ENCODE measurements around the gene CT45A5.
"Not testable (repeated sequence)": the region's sequence is repeated elsewhere in the genome, so short reads cannot be mapped to it uniquely, and the experiment has no call there.

CT45A5 gene

GRCh38 chrX:135785403-135785802 lies at the start of gene CT45A5:
CT45A5 (minus strand) TSS chrX:135785503; CDS start chrX:135781729, 3,774 bp downstream.
- DNase-seq (ENCODE audit: low spot score), result not testable (repeated sequence)

GRCh38 chrX:135819912-135820311 lies 34.6 kb upstream of the CT45A5 start, which contains the start of gene CT45A2:
CT45A2 (minus strand) TSS chrX:135820012; CDS start chrX:135816265, 3,747 bp downstream.
- DNase-seq (ENCODE audit: low spot score), result not testable (repeated sequence)

- DNase-seq (ENCODE audit: low spot score), result not testable (repeated sequence)
These were observed 17.4 kb upstream of the CT45A5 start, which contains the start of gene CT45A6 for GRCh38 chrX:135802687-135803086. CT45A6 (minus strand) TSS chrX:135802787; CDS start chrX:135798993, 3,794 bp downstream.

GRCh38 chrX:135768091-135768490 lies 17.2 kb downstream of the CT45A5 start, which contains the start of gene CT45A3:
CT45A3 (minus strand) TSS chrX:135768191; CDS start chrX:135764444, 3,747 bp downstream.
- not testable (repeated sequence) for DNase-seq (ENCODE audit: low spot score)

- DNase-seq (ENCODE audit: low spot score), result not testable (repeated sequence)
These were observed 40.6 kb downstream of the CT45A5 start for GRCh38 chrX:135744739-135745138.

- no peak for DNase-seq (ENCODE audit: low spot score)
These were observed 44.0 kb downstream of the CT45A5 start for GRCh38 chrX:135741192-135741715.

GRCh38 chrX:135740681-135741149 lies 44.6 kb downstream of the CT45A5 start:
- DNase-seq (ENCODE audit: low spot score), result peak; percentile 64

- DNase-seq (ENCODE audit: low spot score), result peak; percentile 60
These were observed 47.8 kb downstream of the CT45A5 start for GRCh38 chrX:135737366-135738071.

- not testable (repeated sequence) for DNase-seq (ENCODE audit: low spot score)
These were observed 50.6 kb downstream of the CT45A5 start for GRCh38 chrX:135734666-135735065.

All from NAMALWA (cell line).